DND-41 (cell line): Measurements from ENCODE around the gene YBX3.

Source experiments
- ATAC-seq: fragments of 200-7000 bp; cut with Tn5 transposase; 3 replicates; pipeline ENCODE4 v1.9.1; 2021; ENCODE audit warnings: low read depth; ENCODE audit not compliant: insufficient read depth
- DNase-seq: peaks from one replicate; pipeline ENCODE4 v3.0.0-alpha.2; 2020
- H2AFZ ChIP-seq: 2 replicates; pipeline ENCODE4 v1.6.0; 2012; ENCODE audit warnings: low read depth, low read length
- H3K27ac ChIP-seq: 2 replicates; pipeline ENCODE4 v1.5.1; 2012; ENCODE audit warnings: low read length, inconsistent platforms
- H3K27me3 ChIP-seq: fragments of 200-600 bp; sonication (generic); 2 replicates; pipeline ENCODE4 v1.6.0; 2012; ENCODE audit warnings: low read length, mild to moderate bottlenecking, inconsistent platforms; ENCODE audit not compliant: insufficient read depth, poor library complexity
- H3K36me3 ChIP-seq: 2 replicates; pipeline ENCODE4 v1.5.1; 2012; ENCODE audit warnings: low read length, inconsistent platforms; ENCODE audit not compliant: insufficient read depth
- H3K4me1 ChIP-seq: 2 replicates; pipeline ENCODE4 v1.5.1; 2012; ENCODE audit warnings: mild to moderate bottlenecking, low read length; ENCODE audit not compliant: insufficient read depth
- H3K4me2 ChIP-seq: 2 replicates; pipeline ENCODE4 v1.6.0; 2012; ENCODE audit warnings: mild to moderate bottlenecking, moderate library complexity, low read length, inconsistent platforms; ENCODE audit not compliant: insufficient read depth
- H3K4me3 ChIP-seq, 2 experiments: fragments of 200-600 bp in 1 of 2; shearing (Covaris generic) in 1 of 2; 2 replicates each; pipeline ENCODE4 v1.5.1; 2012 to 2016; ENCODE audit warnings: inconsistent platforms in 2 of 2, low read length in 2 of 2, mild to moderate bottlenecking in 2 of 2, low read depth in 1 of 2, moderate library complexity in 1 of 2
- H3K79me2 ChIP-seq: 2 replicates; pipeline ENCODE4 v1.6.0; 2012; ENCODE audit warnings: low read length, inconsistent platforms; ENCODE audit not compliant: insufficient read depth
- H3K9ac ChIP-seq: 2 replicates; pipeline ENCODE4 v1.6.0; 2012; ENCODE audit warnings: low read depth, mild to moderate bottlenecking, inconsistent platforms, low read length, moderate library complexity
- H3K9me3 ChIP-seq: 2 replicates; pipeline ENCODE4 v1.5.1; 2012; ENCODE audit warnings: low read length, moderate library complexity, mild to moderate bottlenecking, inconsistent platforms; ENCODE audit not compliant: insufficient read depth, severe bottlenecking
- H4K20me1 ChIP-seq: 2 replicates; pipeline ENCODE4 v1.6.0; 2012; ENCODE audit warnings: low read length; ENCODE audit not compliant: insufficient read depth
- EZH2 ChIP-seq: IDR thresholded peaks from 3 replicates; pipeline ENCODE4 v1.6.1; 2012; ENCODE audit warnings: borderline replicate concordance, low read depth, mild to moderate bottlenecking, moderate library complexity, low read length, inconsistent platforms; ENCODE audit not compliant: severe bottlenecking
- TF ChIP-seq, protein P1 (sequence below): IDR thresholded peaks from 2 replicates; pipeline ENCODE4 v1.5.1; 2012; ENCODE audit warnings: borderline replicate concordance, low read length, moderate library complexity, mild to moderate bottlenecking; ENCODE audit not compliant: poor library complexity, severe bottlenecking; ENCODE audit errors: extremely low read depth

Gene YBX3

DNA sequence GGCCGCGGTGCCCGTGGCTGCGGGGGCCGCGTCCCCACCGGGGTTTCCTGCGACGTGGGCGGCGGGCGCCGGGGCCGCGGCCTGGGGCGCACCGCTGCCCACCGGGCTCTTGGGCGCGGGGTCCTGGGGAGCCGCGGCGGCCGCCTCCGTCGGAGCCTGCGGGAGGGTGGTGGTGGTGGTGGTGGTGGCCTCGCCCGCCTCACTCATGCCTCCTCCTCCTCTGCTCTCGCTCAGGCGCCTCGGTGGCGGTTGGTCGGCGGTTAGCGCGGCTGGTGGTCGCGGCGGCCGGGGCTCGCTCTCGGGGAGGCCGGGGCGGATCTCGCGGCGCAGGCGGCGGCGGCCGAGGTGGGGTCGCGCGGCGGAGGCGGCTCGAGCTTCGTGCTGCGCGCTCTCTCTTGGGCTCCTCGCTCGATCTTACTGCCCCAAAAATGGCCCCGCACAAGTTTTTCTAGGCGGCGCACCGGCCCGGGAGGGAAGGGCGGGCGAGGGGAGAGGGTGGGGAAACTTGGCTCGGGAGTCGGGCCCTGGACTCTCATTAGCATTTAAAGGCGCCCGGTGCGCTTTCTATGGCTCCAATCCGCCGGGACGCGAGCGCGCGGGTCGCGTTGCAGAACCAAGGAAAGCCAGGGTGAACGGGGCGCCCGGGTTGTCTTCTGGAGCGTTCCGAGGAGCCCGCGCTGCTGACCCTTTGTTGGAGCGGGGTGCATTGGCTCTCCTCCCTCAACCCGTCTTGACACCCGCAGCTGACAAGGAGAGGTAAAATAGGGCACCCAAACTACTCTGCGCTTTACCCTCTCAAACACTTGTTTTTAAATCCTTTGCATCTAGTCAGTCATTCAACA lies at the start of gene YBX3:
Gene YBX3, minus strand, starts transcription at position 419 of the 842 bp plus-strand sequence. Its CDS starts 212 bp downstream, at position 207.
- peak; percentile 57 for ATAC-seq
- Histone ChIP-seq H3K4me3 (peak within 1 kb of the TSS; percentile 29 to 61; a peak in 3 of 4 replicates), H3K9ac (peak within 1 kb of the TSS; percentile 52), H3K27me3 (peaks cover 39% of the 10 kb centered on the region), H2AFZ (peak within 1 kb of the TSS; percentile 62), H3K4me2 (peak within 1 kb of the TSS; percentile 78), H3K27ac (peak within 1 kb of the TSS; percentile 68), H3K36me3 (no peaks in the 10 kb centered on the region), H3K4me1 (peaks cover 60% of the 10 kb centered on the region), H3K79me2 (peaks cover 47% of the 10 kb centered on the region), H4K20me1 (peaks cover 27% of the 10 kb centered on the region; the same call in 1 of the 2 replicates), H3K9me3 (no peaks in the 10 kb centered on the region)
- DNase-seq: peak; percentile 75
- TF ChIP-seq, protein P1, sequence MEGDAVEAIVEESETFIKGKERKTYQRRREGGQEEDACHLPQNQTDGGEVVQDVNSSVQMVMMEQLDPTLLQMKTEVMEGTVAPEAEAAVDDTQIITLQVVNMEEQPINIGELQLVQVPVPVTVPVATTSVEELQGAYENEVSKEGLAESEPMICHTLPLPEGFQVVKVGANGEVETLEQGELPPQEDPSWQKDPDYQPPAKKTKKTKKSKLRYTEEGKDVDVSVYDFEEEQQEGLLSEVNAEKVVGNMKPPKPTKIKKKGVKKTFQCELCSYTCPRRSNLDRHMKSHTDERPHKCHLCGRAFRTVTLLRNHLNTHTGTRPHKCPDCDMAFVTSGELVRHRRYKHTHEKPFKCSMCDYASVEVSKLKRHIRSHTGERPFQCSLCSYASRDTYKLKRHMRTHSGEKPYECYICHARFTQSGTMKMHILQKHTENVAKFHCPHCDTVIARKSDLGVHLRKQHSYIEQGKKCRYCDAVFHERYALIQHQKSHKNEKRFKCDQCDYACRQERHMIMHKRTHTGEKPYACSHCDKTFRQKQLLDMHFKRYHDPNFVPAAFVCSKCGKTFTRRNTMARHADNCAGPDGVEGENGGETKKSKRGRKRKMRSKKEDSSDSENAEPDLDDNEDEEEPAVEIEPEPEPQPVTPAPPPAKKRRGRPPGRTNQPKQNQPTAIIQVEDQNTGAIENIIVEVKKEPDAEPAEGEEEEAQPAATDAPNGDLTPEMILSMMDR: no peak
- TF ChIP-seq EZH2: no peak

DNA sequence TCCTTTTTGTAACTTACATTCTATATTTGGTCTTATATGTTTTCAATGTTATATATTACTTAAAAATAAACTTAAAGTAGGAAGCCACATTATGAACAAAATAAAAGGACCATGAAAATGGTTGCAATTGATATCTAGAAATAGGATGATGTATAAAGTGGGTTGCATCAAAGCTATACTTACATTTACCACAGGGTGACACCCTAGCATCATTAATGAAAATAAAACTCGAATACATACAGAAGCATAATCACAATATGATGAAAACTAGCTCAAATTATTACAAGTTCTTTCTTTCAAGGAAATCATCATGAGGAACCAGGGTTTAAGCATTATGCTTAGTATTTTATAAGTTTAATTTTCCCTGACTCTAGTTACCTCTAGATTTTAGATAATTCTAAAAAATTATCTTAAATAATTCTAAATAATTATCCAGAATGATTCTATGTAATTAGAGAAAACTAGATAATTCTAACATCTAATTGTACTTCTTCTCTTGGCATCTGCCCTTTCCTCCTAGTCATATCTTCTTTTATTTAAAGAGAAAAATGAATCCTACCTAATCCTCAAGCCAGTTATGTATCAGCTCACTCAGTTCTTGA lies 48.1 kb upstream of the YBX3 start:
- H3K9ac ChIP-seq: no peak overlapping the region
- DNase-seq (no peak), ATAC-seq (peak; percentile 66; the same call in 1 of the 3 replicates)
- no peak overlapping the region for H2AFZ ChIP-seq
- no peak overlapping the region for H3K27ac ChIP-seq
- no peaks in the 10 kb centered on the region for H3K79me2 ChIP-seq
- no peak overlapping the region for H3K4me2 ChIP-seq
- H3K36me3 ChIP-seq: no peaks in the 10 kb centered on the region
- H3K4me1 ChIP-seq: no peaks in the 10 kb centered on the region
- H3K4me3 ChIP-seq: no peak overlapping the region
- no peaks in the 10 kb centered on the region for H3K9me3 ChIP-seq
- H4K20me1 ChIP-seq: no peaks in the 10 kb centered on the region
- TF ChIP-seq, protein P1: peak; percentile 80
- no peak for TF ChIP-seq EZH2
- H3K27me3 ChIP-seq: peaks cover 25% of the 10 kb centered on the region

DNA sequence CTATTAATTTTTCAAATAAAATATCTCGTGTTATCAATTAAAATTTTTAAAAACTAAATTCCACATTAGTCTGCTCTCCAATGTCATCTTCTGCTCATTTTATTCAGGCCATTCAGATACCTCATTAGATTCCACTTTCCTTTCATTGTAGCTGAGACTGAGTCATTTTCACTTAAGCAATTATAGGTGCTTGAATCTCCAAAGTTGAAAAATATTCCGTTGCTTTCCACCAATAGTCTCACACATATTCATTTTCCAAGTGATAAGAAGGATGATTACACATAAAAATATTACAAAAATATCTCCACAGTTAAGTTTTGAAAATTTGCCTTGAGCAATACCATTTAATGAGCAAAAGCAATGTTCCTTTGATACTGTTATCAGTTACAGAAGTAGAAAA lies 36.5 kb upstream of the YBX3 start:
- Histone ChIP-seq H4K20me1 (no peaks in the 10 kb centered on the region), H3K36me3 (no peaks in the 10 kb centered on the region), H3K27me3 (peaks cover 16% of the 10 kb centered on the region), H2AFZ (no peak overlapping the region), H3K9me3 (peaks cover 11% of the 10 kb centered on the region), H3K79me2 (no peaks in the 10 kb centered on the region), H3K4me3 (no peak overlapping the region), H3K4me2 (no peak overlapping the region), H3K4me1 (no peaks in the 10 kb centered on the region), H3K27ac (no peak overlapping the region), H3K9ac (no peak overlapping the region)
- ATAC-seq (no peak), DNase-seq (no peak)
- TF ChIP-seq, protein P1: no peak
- no peak for TF ChIP-seq EZH2
